ENCODE measurements around the gene SMIM41. TPM values are rescaled to one million over a fixed set of nuclear protein-coding genes. Genes with fewer than 3 reads are reported as not detected.

SMIM41 gene
- total RNA-seq, 4 donors from 2014 or later, result 1.4 to 6.6 TPM; not detected in 2

- peaks cover 0 to 16% (median 3%) of the 10 kb centered on the region in 4 donors for H3K4me1 ChIP-seq
- TF ChIP-seq POLR2A (IDR thresholded peaks at IDR 0.05) (no peak), CTCF (IDR thresholded peaks at IDR 0.05) (no peak)
- no peak overlapping the region for H3K4me3 ChIP-seq
- H3K27me3 ChIP-seq, result no peaks in the 10 kb centered on the region
- no peaks in the 10 kb centered on the region for H3K9me3 ChIP-seq
- no peak for DNase-seq
- H3K27ac ChIP-seq, result no peak overlapping the region
- no peaks in the 10 kb centered on the region for H3K36me3 ChIP-seq
Measured at GRCh38 chr12:52141875-52142274, 62.4 kb downstream of the SMIM41 start.

- no peak for DNase-seq
- TF ChIP-seq POLR2A (IDR thresholded peaks at IDR 0.05) (no peak), CTCF (IDR thresholded peaks at IDR 0.05) (no peak)
- no peak overlapping the region for H3K4me3 ChIP-seq
- H3K27ac ChIP-seq, result no peak overlapping the region
- no peaks in the 10 kb centered on the region for H3K27me3 ChIP-seq
- no peaks in the 10 kb centered on the region for H3K9me3 ChIP-seq
- H3K36me3 ChIP-seq, result no peaks in the 10 kb centered on the region
- H3K4me1 ChIP-seq, result peaks cover 0 to 21% (median 7%) of the 10 kb centered on the region in 4 donors
Measured at GRCh38 chr12:52142431-52142830, 62.9 kb downstream of the SMIM41 start.

- no peaks in the 10 kb centered on the region for H3K27me3 ChIP-seq
- TF ChIP-seq POLR2A (IDR thresholded peaks at IDR 0.05) (no peak), CTCF (IDR thresholded peaks at IDR 0.05) (no peak)
- H3K36me3 ChIP-seq, result no peaks in the 10 kb centered on the region
- peaks cover 0 to 44% (median 14%) of the 10 kb centered on the region in 4 donors for H3K4me1 ChIP-seq
- no peak for DNase-seq
- no peaks in the 10 kb centered on the region for H3K9me3 ChIP-seq
- no peak overlapping the region for H3K27ac ChIP-seq
- H3K4me3 ChIP-seq, result no peak overlapping the region
Measured at GRCh38 chr12:52144512-52145227, 65.2 kb downstream of the SMIM41 start.

GRCh38 chr12:52145228-52146088 is 66.0 kb downstream of the SMIM41 start:
- Histone ChIP-seq H3K9me3 (no peaks in the 10 kb centered on the region), H3K4me3 (no peak overlapping the region), H3K36me3 (no peaks in the 10 kb centered on the region), H3K27me3 (no peaks in the 10 kb centered on the region), H3K4me1 (peaks cover 0 to 47% (median 14%) of the 10 kb centered on the region in 4 donors), H3K27ac (no peak overlapping the region)
- TF ChIP-seq POLR2A (IDR thresholded peaks at IDR 0.05) (no peak), CTCF (IDR thresholded peaks at IDR 0.05) (no peak)
- DNase-seq, result no peak

GRCh38 chr12:52146089-52146821 is 66.8 kb downstream of the SMIM41 start:
- Histone ChIP-seq H3K27me3 (no peaks in the 10 kb centered on the region), H3K4me3 (no peak overlapping the region), H3K4me1 (peaks cover 0 to 47% (median 14%) of the 10 kb centered on the region in 4 donors), H3K9me3 (no peaks in the 10 kb centered on the region), H3K36me3 (no peaks in the 10 kb centered on the region), H3K27ac (peak overlapping the region in 3 of 4 donors; percentile 83 to 90 (median 86))
- DNase-seq, result no peak
- TF ChIP-seq CTCF (IDR thresholded peaks at IDR 0.05) (no peak), POLR2A (IDR thresholded peaks at IDR 0.05) (no peak)
